SIG-M5 (cell line): ENCODE measurements around the gene FGFBP3.

Experiments
- DNase-seq: peaks from one replicate; lab custom pipeline; 2025; lab: John Stamatoyannopoulos, UW

FGFBP3 gene, protein sequence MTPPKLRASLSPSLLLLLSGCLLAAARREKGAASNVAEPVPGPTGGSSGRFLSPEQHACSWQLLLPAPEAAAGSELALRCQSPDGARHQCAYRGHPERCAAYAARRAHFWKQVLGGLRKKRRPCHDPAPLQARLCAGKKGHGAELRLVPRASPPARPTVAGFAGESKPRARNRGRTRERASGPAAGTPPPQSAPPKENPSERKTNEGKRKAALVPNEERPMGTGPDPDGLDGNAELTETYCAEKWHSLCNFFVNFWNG

GRCh38 chr10:91909117-91909677 lies at the start of gene FGFBP3:
TSS of gene FGFBP3 (minus strand) at chr10:91909486. CDS start at chr10:91908969, 517 bp downstream.
- DNase-seq, result no peak

DNA sequence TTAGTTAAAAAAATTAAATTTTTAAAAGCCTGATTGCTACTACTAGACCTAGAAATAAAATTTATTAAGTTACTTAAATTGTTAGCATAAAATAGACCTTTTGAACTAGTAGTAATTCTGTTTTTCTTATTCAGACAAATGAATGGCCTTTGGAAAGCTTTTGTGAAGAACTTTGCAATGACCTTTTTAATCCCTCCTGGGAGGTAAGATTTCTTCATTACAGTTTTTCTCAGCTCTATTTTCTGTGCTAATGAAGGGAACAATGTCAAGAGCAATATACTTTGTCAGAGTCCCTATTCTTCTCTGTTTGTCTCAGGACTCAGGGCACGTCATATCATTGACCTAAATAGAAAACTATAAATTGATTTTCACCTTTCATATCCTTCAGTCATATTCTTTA lies 47.8 kb upstream of the FGFBP3 start:
- no peak for DNase-seq

DNA sequence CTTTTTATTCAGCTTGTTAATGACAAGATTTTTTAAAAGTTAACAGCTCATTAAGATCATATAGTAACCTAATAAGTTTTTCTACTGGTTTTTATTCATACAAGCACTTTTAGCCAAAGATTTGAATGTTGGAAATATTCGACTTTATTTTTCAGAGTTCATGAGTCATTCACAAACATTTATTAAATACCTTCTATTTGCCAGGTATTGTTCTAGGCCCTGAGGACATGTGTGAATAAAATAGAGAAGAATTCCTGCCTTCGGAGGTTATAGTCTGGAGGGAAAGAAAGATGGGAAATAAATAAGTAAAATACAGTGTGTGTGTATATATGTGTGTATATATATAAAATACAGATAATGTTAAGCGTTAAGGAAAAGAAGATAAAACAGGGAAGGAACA lies 45.8 kb upstream of the FGFBP3 start:
- DNase-seq, result no peak

- DNase-seq, result no peak
Measured at GRCh38 chr10:91953600-91954160, 44.4 kb upstream of the FGFBP3 start.

GRCh38 chr10:91944880-91945630 lies 35.8 kb upstream of the FGFBP3 start:
- no peak for DNase-seq

DNA sequence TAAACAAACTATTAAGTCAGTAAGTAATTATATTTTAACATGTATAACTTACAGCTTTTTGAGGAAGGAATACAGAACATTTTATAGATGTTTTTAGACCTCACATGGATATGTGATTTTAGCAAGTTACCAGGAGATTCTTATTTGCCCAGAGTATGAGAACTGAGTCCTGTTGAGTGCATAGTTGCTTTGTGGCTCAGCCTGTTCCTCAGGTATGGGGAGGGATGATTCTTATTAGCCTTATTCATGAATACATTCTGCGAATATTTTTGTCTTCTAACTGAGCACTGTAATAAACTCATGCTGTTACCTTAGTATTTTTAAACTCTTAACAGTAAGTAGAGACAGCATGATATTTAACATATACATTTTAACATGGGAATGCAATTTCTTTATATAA lies 32.1 kb upstream of the FGFBP3 start:
- no peak for DNase-seq

DNA sequence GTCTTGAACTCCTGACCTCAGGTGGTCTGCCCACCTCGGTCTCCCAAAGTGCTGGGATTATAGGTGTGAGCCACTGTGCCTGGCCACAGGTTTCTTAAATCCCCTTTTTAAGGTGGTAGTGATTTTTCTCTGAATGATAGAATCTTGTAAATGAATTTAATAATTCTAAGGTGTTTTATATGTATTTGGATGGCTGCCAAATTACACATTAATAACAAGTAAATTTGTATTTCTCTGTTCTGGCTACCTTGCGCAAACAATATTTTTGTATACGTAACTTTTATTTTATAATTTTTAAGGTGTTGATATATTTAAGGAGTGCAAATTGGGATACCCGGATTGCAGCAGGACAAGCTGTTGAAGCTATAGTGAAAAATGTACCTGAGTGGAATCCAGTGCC lies 30.4 kb upstream of the FGFBP3 start:
- no peak for DNase-seq

DNA sequence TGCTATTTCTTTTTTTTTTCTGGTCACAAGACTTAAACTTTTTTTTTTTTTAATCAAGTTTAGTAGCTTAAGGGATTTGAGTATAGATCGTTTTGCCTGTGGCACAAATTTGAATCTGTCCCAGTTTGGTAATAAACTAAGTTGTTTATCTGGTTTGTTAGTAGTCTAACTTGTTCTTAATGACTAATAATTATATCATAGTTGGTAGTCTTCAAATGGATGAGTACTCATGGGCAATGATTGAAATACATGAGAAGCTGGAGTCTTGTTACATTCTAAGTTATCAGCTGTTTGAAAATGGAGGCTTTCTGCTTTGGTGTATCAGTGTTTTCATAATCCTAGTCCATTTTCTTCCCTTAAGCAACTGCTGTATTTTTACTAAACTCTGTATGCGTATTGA lies 26.6 kb upstream of the FGFBP3 start:
- DNase-seq, result no peak

DNA sequence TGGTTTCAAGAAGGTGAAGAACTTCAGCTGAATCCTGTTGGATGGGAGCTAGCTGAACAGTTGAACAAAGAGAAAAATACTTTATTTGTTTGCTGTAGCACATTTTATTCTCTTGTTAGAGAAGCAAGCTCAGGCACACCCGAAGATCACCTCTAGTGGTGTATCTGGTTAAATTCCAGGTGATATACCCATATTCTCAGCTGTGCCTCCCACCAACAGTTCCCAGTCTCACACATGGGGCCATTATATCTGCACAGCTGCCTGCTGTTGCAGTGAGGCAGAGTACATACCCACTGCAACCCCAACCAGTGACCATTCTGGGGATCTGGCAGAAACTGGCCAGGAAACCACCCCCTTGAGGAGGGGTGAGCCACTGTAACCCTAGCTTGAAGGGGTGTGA lies 23.5 kb upstream of the FGFBP3 start:
- DNase-seq, result no peak

GRCh38 chr10:91931526-91932190 lies 22.4 kb upstream of the FGFBP3 start:
- DNase-seq, result no peak

DNA sequence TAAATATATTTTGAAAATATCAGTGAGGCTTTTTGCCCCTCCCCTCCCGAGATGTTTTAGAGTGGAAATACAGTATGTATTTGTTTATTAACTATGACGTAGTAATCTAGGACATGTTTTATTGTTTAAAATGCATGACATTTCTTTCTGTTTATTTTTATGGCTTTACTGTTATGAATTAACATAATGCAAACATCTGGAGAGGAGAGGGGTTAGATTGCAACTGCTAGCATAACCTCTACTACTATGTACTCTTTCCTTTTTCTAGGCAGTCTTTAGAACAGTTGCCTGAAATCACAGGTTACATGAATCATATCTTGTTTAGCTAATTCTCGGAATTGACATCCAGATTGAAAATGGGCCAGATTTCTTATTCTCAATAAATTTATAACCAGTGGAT lies 21.7 kb upstream of the FGFBP3 start:
- DNase-seq, result no peak

- DNase-seq, result no peak
Measured at GRCh38 chr10:91925022-91925320, 15.7 kb upstream of the FGFBP3 start.

DNA sequence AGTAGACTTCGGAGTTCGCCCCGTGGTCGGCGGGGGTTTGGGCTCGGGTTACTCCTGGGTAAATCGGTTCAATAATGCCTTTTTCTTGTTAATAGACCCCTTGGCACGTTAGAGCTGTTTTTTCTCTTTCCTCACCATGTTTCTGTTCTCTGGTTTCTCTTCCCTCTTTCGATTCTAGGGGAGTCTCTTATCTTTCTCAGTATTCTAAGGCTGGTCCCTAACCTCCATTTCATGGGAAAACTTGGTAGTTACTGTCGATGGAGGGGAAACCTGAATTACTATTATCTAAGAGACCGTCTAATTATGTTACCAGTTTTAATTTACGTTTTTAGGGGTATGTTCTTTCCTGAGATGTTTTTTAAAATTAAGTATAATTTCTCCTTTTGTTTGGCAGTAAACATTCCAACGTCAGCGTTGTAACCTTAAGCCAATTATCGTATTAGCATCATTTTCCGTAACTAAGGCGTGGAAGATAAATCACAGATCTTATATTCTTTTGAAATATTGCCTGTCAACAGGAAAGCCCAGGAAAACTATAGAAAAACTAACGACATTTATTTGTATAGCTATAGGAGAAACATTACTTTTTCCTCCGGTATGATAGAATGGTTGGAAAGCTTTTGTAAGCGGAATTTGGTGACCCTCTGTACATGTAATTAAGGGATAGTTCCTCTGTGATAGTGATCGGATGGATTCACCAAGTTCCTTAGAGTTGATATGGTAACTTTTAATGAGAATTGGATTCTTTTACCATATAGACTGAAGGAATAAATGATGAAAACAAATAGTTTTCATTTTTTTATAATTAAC lies 15.1 kb upstream of the FGFBP3 start:
- no peak for DNase-seq

DNA sequence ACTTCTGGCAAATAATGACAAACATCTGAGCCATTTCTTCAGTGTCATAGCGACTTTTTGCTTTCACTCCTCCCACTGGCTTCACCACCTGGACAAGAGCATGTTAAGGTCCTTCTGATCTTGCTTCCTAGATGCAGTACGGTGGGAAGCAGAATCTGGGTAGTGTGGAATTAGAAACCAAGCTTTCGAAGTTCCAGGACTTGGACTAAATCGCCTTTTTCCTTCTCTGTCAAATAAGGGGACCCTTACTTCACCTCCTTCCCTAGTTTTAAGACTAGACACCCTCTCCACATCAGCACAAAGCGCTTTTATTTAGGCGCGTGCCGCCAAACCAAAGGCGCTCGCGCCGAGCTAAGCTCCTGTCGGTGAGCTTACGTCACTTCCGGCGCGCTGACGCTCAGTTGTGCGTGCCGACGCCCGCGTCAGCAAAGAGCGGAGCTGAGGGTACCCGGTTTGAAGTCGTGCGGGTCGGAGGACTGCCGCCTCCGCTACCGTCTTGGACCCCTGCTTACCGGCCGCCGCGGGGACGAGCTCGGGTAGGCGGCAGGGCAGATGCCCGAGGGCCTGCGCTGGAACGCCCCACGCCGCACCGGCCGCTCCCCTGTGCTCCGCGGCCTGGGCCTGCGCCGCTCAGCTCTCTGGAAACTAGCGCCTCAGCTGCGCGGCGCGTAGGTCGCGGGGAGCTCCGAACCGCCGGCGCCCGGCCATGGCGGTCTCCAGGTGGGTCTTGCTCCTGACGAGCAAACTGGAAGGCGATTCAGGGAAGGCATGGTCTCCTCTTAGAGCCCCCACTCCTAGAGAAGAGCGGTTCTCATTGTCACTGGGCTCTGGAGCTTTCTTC lies 14.3 kb upstream of the FGFBP3 start, which contains the start of gene BTAF1:
Gene BTAF1, plus strand, starts transcription at position 400 of the 841 bp plus-strand sequence. Its CDS starts 307 bp downstream, at position 707.
- no peak for DNase-seq

DNA sequence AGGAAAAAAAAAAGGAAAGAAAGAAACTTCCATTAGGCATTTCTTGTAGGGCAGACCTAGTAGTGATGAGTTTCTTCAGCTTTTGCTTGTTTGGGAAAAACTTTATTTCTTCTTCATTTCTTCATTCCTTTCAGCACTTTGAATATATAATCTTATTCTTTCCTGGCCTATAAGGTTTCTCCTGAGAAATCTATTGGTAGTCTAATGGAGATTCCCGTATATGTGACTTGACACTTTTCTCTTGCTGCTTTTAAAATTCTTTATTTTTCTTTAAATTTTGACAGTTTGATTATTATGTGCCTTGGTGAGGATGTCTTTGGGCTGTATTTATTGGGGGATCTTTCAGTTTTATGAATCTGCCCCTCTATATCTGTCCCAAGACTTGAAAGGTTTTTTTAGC lies 10.4 kb upstream of the FGFBP3 start:
- no peak for DNase-seq

- DNase-seq, result no peak
Measured at GRCh38 chr10:91910467-91910866, 1.2 kb upstream of the FGFBP3 start.

- DNase-seq, result no peak
Measured at GRCh38 chr10:91908337-91909116, 759 bp downstream of the FGFBP3 start.

GRCh38 chr10:91907914-91908336 lies 1.4 kb downstream of the FGFBP3 start:
- no peak for DNase-seq

DNA sequence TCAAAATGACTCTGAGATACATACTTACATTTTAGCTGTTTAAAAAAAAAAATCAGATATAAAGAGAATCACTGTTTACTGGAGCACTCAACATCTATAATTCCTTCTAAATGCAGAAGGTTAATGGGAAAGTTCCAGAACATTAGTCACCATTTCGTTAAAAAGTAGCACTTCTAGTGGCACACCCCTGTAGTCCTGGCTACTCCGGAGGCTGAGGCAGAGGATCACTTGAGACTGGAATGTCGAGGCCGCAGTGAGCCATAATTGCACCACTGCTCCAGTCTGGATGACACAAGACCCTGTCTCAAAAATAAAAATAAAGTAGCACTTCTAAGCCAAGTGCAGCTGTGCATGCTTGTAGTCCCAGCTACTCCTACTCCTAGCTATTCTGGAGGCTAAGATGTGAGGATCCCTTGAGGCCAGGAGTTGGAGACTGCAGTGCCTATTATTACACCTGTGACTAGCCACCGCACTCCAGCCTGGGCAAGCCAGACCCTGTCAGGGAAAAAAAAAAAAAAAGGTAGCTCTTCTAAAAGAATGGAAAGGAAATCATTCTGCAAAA lies 2.2 kb downstream of the FGFBP3 start:
- no peak for DNase-seq
